Jurkat, Clone E6-1 (cell line): ENCODE data around the gene NDUFAF8.
A peak's percentile ranks its signal among the peaks of the same experiment; 100 is the strongest.

ENCODE experiments used
- DNase-seq: peaks from one replicate; pipeline ENCODE4 v3.0.0-alpha.2; 2011; ENCODE audit warnings: low read depth, low spot score
- H3K4me3 ChIP-seq: 2 replicates; pipeline ENCODE4 v1.5.1; 2011; ENCODE audit warnings: mild to moderate bottlenecking, low read length, control low read depth, moderate library complexity

NDUFAF8 gene

GRCh38 chr17:81247339-81247990 is 8.3 kb downstream of the NDUFAF8 start:
- DNase-seq, result no peak
- H3K4me3 ChIP-seq, result no peak overlapping the region

- no peak overlapping the region for H3K4me3 ChIP-seq
- DNase-seq, result no peak
Measured at GRCh38 chr17:81248649-81249048, 9.5 kb downstream of the NDUFAF8 start.

GRCh38 chr17:81249223-81250040 is 10.3 kb downstream of the NDUFAF8 start:
- DNase-seq, result no peak

GRCh38 chr17:81250286-81251093 is 11.4 kb downstream of the NDUFAF8 start:
- H3K4me3 ChIP-seq, result peak overlapping the region; percentile 37
- no peak for DNase-seq

More at GRCh38 chr17:81249223-81250040, 10.3 kb downstream of the NDUFAF8 start:
- no peak overlapping the region for H3K4me3 ChIP-seq

- DNase-seq, result peak; percentile 71
- peak overlapping the region; percentile 37 for H3K4me3 ChIP-seq
Measured at GRCh38 chr17:81251094-81251708, 12.1 kb downstream of the NDUFAF8 start.

GRCh38 chr17:81251709-81252301 is 12.7 kb downstream of the NDUFAF8 start:
- peak; percentile 88 for DNase-seq
- peak overlapping the region; percentile 37 for H3K4me3 ChIP-seq

- no peak for DNase-seq
- no peak overlapping the region; the same call in 1 of the 2 replicates for H3K4me3 ChIP-seq
Measured at GRCh38 chr17:81252326-81252986, 13.3 kb downstream of the NDUFAF8 start.

- no peak for DNase-seq
- no peak overlapping the region for H3K4me3 ChIP-seq
Measured at GRCh38 chr17:81252987-81253329, 13.8 kb downstream of the NDUFAF8 start.

GRCh38 chr17:81253358-81254131 is 14.4 kb downstream of the NDUFAF8 start:
- DNase-seq, result no peak
- no peak overlapping the region for H3K4me3 ChIP-seq

- no peak for DNase-seq
- H3K4me3 ChIP-seq, result no peak overlapping the region
Measured at GRCh38 chr17:81254955-81255717, 16.0 kb downstream of the NDUFAF8 start.

- no peak overlapping the region for H3K4me3 ChIP-seq
- no peak for DNase-seq
Measured at GRCh38 chr17:81256616-81257015, 17.5 kb downstream of the NDUFAF8 start.

- DNase-seq, result no peak
- H3K4me3 ChIP-seq, result no peak overlapping the region
Measured at GRCh38 chr17:81257533-81257932, 18.4 kb downstream of the NDUFAF8 start.

- DNase-seq, result no peak
- no peak overlapping the region for H3K4me3 ChIP-seq
Measured at GRCh38 chr17:81258292-81258691, 19.2 kb downstream of the NDUFAF8 start.

- no peak overlapping the region for H3K4me3 ChIP-seq
- DNase-seq, result no peak
Measured at GRCh38 chr17:81259058-81259605, 20.0 kb downstream of the NDUFAF8 start.

- no peak for DNase-seq
- H3K4me3 ChIP-seq, result no peak overlapping the region
Measured at GRCh38 chr17:81260171-81260570, 21.1 kb downstream of the NDUFAF8 start.

GRCh38 chr17:81260641-81261040 is 21.5 kb downstream of the NDUFAF8 start:
- no peak for DNase-seq
- no peak overlapping the region for H3K4me3 ChIP-seq

GRCh38 chr17:81261096-81261495 is 22.0 kb downstream of the NDUFAF8 start:
- no peak for DNase-seq
- H3K4me3 ChIP-seq, result no peak overlapping the region
